NOMO-1 treated with DMSO at 0.1 percent for 48 hours (cell line): ENCODE measurements around the gene TNIP1.

Experiments used
- DNase-seq: peaks from one replicate; lab custom pipeline; 2025; ENCODE audit not compliant: unreplicated experiment; lab: John Stamatoyannopoulos, UW

Gene TNIP1

DNA sequence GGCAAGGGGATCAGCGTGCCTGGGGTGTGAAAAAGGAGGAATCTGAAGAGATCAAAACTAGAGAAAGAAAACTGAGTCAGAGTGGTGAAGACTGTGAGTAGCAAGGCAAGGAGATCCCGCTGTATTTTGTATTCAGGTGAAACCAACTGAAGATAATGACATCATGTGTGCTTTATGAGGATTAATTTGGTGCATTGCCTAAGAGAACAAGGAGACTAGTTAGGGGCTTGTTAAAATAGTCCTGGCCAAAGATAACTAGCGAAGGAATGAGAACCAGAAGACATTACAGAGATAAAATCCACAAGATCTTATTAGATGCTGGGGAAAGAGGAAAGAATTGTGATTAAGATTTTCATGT lies 77.4 kb downstream of the TNIP1 start:
- no peak for DNase-seq

DNA sequence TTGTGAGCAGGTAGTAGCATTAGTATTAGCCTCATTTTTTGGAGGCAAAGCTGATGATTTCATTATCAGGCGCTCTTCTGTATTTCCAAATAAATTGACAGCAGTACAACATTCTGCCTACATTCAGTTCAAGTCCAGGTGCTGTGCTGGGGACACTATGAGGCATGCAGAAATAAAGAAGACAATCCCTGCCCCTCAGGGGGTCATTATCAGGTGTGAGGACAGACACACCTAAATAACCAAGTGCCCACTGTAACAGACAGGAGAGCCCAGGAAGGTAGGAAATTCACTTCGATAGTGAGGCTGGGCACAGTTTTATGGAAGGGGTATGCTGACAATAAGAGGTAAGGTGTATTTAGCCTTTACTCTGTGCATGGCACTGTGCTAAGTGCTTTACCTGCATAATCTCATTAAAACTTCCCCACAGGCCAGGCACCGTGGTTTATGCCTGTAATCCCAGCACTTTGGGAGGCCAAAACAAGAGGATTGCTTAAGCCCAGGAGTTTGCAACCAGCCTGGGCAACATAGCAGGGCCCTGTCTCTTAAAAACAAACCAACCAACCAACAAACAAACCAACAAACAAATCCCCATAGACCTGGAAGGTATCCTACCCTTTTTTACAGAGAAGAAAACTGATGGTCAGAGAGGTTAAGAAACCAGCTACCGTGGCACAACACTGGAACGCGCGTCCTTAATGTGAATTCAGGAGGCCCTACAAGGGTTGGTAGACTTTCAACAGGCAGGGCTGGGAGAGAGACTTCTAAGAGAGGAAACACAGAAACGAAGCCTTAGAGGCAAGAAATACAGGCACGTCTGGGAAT lies 77.9 kb downstream of the TNIP1 start:
- no peak for DNase-seq

DNA sequence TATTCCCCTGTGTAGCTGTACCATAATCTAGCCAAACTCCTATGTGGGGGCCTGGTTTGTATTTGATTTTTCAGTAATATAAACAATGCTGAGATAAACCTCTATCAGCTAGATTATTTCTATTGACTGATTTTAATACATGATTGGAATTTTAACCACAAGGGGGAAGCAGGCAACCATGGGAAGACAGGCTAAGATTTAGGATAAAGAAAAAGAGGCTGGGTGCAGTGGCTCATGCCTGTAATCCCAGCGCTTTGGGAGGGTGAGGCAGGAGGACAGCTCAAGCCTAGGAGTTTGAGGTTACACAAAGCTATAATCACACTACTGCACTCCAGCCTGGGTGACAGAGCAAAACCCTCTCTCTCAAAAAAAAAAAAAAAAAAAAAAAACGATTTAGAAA lies 78.6 kb downstream of the TNIP1 start:
- no peak for DNase-seq

DNA sequence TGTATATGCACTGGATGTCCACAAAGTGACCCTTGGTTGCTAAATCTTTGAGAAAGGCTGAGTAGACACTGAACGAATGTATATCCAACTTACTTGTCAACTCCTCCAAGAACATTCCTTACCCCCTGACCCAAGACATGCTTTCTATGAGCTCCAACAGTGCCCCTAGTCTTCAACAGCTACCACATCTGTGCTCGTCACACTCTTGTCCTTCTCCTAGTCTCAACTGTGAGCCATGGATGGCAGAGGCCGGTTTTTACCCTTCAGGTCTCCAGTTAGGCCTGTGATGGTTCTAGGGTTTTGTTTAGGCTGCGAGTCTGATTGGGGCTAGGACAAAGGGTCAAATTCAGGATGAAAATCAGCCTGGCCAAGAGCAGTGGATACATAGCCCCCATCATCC lies 79.4 kb downstream of the TNIP1 start:
- no peak for DNase-seq

DNA sequence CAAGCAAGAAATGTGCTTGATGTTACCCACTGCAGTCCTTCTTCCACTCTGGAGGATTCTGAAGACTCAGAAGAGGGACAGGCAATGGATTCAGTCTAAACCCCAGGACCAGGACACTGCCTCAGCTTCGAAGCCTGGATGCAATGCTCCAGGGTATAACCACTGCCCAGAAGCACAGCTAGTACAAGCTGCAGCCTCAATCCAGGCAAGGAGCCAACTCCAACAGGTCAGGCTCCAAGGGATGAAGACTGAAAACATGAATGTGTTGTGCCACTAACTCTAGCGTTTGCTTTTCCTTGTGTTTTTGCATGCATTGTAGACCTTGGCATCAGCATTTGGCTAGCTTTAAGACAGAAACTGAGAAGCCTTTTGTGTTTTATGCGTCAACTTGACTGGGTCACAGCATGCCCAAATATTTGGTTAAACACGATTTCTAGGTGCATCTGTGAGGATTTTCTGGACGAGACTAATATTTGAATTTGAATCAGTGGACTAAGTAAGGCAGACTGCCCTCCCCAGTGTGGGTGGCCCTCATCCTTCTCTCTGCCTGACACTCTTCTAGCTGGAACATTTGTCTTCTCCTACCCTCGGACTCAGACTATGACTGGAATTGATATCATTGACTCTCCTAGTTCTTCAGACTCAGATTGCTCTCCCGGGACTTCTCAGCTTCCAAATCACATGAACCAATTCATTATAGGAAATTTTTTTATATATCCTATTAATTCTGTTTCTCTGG lies 81.0 kb downstream of the TNIP1 start:
- no peak for DNase-seq

DNA sequence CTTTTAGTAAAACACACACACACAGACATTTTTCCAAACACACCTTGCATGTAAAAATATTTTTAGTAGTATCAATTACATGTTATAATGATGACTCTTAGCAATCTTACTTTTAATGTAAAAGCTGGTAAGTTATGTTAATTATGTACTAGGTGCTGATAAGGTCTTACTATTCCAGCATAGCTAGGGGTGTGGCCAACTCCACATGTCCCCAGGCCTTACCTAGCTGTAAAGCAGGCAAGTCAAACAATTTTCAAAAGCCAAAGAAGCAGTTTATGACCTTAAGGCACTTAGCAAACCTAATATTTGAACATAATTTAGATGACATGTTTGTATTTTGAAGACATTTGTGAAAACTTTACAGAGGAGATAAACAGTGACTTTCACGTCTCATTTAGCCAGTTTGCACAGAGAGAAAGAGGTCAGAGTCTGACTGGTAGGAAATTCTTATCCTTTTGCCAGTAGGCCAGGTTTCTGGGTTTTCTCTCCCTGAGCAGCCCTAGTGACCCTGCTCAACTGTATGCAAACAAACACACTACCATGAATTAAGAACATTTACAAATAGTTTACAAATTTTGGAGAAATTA lies 86.9 kb downstream of the TNIP1 start:
- DNase-seq = no peak

DNA sequence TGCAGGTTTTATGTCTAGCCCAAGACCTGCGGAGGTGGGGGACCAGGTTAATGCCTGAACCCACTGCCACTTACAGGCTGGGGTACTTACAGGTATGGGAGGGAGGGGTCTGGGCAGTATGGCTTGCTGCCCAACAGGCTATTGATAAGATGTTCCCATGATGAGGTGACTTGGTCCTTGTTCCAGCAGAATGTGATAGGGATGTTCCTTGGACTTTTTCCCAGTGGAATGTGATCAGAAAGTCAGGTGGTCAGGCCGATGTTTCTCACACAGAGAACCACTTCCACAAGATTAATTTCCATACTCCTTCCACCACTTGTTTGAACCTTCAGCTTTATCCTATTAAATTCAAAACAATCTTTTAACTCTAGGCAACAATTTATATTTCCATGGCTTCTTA lies 87.4 kb downstream of the TNIP1 start:
- no peak for DNase-seq

DNA sequence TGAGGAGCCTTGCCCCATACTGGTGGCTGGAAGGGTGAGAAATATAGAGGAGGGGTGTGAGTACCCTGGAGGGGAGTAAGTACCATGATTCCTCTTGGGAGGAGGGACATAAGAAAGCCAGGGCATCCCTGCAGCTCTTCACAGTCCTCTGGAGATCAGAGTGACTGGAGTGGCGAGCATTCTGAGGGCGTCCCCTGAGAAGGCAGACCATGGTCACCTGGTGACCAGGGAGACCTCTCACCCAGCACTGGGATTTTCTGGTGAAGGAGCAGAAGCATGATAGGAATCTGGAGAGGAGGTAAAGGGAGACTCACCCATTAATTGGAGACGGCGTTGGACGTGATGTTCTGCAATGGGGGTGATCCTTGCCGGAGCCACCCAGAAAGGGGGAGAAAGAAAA lies 88.1 kb downstream of the TNIP1 start:
- no peak for DNase-seq

DNA sequence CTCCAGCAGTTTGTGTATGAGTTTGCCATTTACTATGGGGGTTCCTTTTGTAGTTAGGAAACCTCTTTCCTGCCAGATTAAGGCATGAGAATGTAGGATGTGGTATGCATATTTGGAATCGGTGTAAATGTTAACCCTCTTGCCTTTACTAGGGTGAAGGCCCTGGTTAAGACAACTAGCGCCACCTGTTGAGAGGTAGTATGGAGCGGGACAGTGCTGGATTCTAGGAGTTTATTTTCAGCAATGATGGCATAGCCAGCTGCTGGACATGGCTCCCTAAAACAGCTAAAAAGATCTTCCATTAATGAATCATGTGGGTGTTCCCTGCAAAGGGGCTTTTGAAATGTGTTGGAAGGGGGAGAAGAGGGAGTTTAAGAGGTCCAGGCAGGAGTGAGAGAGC lies 91.1 kb downstream of the TNIP1 start:
- no peak for DNase-seq

DNA sequence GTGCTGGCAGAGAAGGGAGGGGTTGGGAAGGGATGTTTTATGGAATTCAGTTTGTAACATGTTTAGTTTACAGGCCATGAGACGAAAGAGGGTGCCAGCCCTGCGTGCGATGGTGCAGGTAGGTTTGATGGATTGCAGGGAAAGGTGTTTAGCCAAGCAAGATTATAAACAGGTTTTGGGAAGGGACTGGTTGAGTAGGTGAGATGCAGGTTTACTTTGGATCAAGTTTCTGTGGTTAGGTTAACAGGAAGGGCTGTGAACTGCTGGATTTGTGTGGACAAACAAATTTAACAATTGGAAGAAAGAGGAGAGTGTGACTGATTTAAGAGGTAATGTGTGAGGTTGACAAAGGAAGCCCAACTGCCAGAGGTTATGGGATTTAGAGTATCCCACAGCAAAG lies 93.1 kb downstream of the TNIP1 start:
- no peak for DNase-seq
